Activated T-cell treated with anti-CD3 and anti-CD28 coated beads for 4 hours (primary cell): ENCODE data around the gene PNPLA7.
A peak's percentile ranks its signal among the peaks of the same experiment; 100 is the strongest.
"Not testable (repeated sequence)": the region's sequence is repeated elsewhere in the genome, so short reads cannot be mapped to it uniquely, and the experiment has no call there.

ENCODE experiments used
- DNase-seq: peaks from one replicate; pipeline ENCODE4 v3.0.0-alpha.2; 2020

Gene PNPLA7

GRCh38 chr9:137477778-137478612 is 72.2 kb downstream of the PNPLA7 start:
- no peak for DNase-seq

- DNase-seq = no peak
Measured at GRCh38 chr9:137476856-137477255, 73.3 kb downstream of the PNPLA7 start.

GRCh38 chr9:137475666-137476065 is 74.5 kb downstream of the PNPLA7 start:
- no peak for DNase-seq

GRCh38 chr9:137474271-137474670 is 75.9 kb downstream of the PNPLA7 start:
- no peak for DNase-seq

- DNase-seq = no peak
Measured at GRCh38 chr9:137470785-137471184, 79.4 kb downstream of the PNPLA7 start.

GRCh38 chr9:137467896-137468295 is 82.3 kb downstream of the PNPLA7 start:
- no peak for DNase-seq

- DNase-seq = no peak
Measured at GRCh38 chr9:137467161-137467581, 83.0 kb downstream of the PNPLA7 start.

GRCh38 chr9:137466389-137467085 is 83.7 kb downstream of the PNPLA7 start:
- not testable (repeated sequence) for DNase-seq

- no peak for DNase-seq
Measured at GRCh38 chr9:137465720-137466388, 84.3 kb downstream of the PNPLA7 start.

GRCh38 chr9:137465000-137465719 is 85.0 kb downstream of the PNPLA7 start:
- DNase-seq = no peak

GRCh38 chr9:137464291-137464999 is 85.8 kb downstream of the PNPLA7 start:
- no peak for DNase-seq

GRCh38 chr9:137463931-137464290 is 86.3 kb downstream of the PNPLA7 start:
- DNase-seq = no peak

GRCh38 chr9:137462986-137463930 is 86.9 kb downstream of the PNPLA7 start:
- no peak for DNase-seq

GRCh38 chr9:137462396-137462985 is 87.7 kb downstream of the PNPLA7 start:
- no peak for DNase-seq

GRCh38 chr9:137461663-137462395 is 88.4 kb downstream of the PNPLA7 start:
- peak; percentile 50 for DNase-seq

GRCh38 chr9:137461316-137461662 is 88.9 kb downstream of the PNPLA7 start:
- DNase-seq = no peak

- no peak for DNase-seq
Measured at GRCh38 chr9:137460363-137461315, 89.6 kb downstream of the PNPLA7 start.

GRCh38 chr9:137459601-137460362 is 90.4 kb downstream of the PNPLA7 start:
- no peak for DNase-seq
